IMR-90 (cell line): Measurements from ENCODE around the gene FNTB. TPM values are rescaled to one million over a fixed set of nuclear protein-coding genes. Genes with fewer than 3 reads are reported as not detected.

Source experiments
- ATAC-seq: fragments of 200-7000 bp; cut with Tn5 transposase; 2 replicates; pipeline ENCODE4 v1.9.1; 2020; ENCODE audit warnings: low read depth, mild to moderate bottlenecking, moderate library complexity
- BruUV-seq: library from RNA; stranded (reverse); fragments of 400-500 nt; replicated peaks from 2 replicates; lab custom pipeline; 2021; lab: Mats Ljungman, UMichigan
- CTCF ChIA-PET: fragments of 300-600 bp; formaldehyde crosslinking; extraction: SDS; loops from one replicate; lab custom pipeline; 2021; ENCODE audit warnings: antibody characterized with exemption; lab: Yijun Ruan, JAX
- POLR2A ChIA-PET: fragments of 300-600 bp; sonication (Branson Sonifier 250); formaldehyde crosslinking; loops from one replicate; lab custom pipeline; 2022; ENCODE audit warnings: antibody characterized with exemption; ENCODE audit not compliant: unreplicated experiment; lab: Charles Lee
- DNase-seq: peaks from one replicate; pipeline ENCODE4 v3.0.0; 2013
- H2AFZ ChIP-seq: replicated peaks from 2 replicates; pipeline ENCODE3; 2013; ENCODE audit warnings: low read length, mild to moderate bottlenecking; ENCODE audit not compliant: poor library complexity
- H2AK5ac ChIP-seq: 2 replicates; pipeline ENCODE4 v1.6.1; 2013; ENCODE audit warnings: low read depth, low read length, inconsistent platforms
- H2AK9ac ChIP-seq: replicated peaks from 2 replicates; pipeline ENCODE3; 2013; ENCODE audit warnings: mild to moderate bottlenecking, low read depth, low read length, moderate library complexity; ENCODE audit not compliant: poor library complexity
- H2BK120ac ChIP-seq: 2 replicates; pipeline ENCODE4 v1.6.1; 2013; ENCODE audit warnings: low read depth, low read length, inconsistent platforms
- H2BK15ac ChIP-seq: 3 replicates; pipeline ENCODE4 v1.6.1; 2013; ENCODE audit warnings: low read depth, low read length, inconsistent platforms
- H2BK20ac ChIP-seq: 2 replicates; pipeline ENCODE4 v1.6.1; 2013; ENCODE audit warnings: low read depth, mild to moderate bottlenecking, inconsistent platforms, low read length, moderate library complexity
- H2BK5ac ChIP-seq: 2 replicates; pipeline ENCODE4 v1.6.1; 2013; ENCODE audit warnings: mild to moderate bottlenecking, low read depth, low read length, inconsistent platforms; ENCODE audit not compliant: poor library complexity, severe bottlenecking
- H3K14ac ChIP-seq: replicated peaks from 2 replicates; pipeline ENCODE4 v1.6.1; 2013; ENCODE audit warnings: low read depth, low read length, inconsistent platforms
- H3K18ac ChIP-seq: 2 replicates; pipeline ENCODE4 v1.6.1; 2013; ENCODE audit warnings: low read depth, low read length, control low read depth
- H3K23ac ChIP-seq: 2 replicates; pipeline ENCODE4 v1.6.1; 2013; ENCODE audit warnings: low read depth, low read length, inconsistent platforms
- H3K27ac ChIP-seq: 2 replicates; pipeline ENCODE4 v1.5.1; 2013; ENCODE audit warnings: mild to moderate bottlenecking, control low read depth, low read length; ENCODE audit not compliant: insufficient read depth
- H3K27me3 ChIP-seq: 2 replicates; pipeline ENCODE4 v1.6.1; 2013; ENCODE audit warnings: low read length; ENCODE audit not compliant: control insufficient read depth, insufficient read depth
- H3K36me3 ChIP-seq: 2 replicates; pipeline ENCODE4 v1.6.1; 2013; ENCODE audit warnings: low read length, mixed read lengths; ENCODE audit not compliant: control insufficient read depth, insufficient read depth
- H3K4ac ChIP-seq: 2 replicates; pipeline ENCODE4 v1.6.1; 2013; ENCODE audit warnings: low read depth, low read length, inconsistent platforms
- H3K4me1 ChIP-seq: 2 replicates; pipeline ENCODE4 v1.6.1; 2013; ENCODE audit warnings: low read length, mixed read lengths; ENCODE audit not compliant: control insufficient read depth, insufficient read depth
- H3K4me2 ChIP-seq: 2 replicates; pipeline ENCODE4 v1.6.1; 2013; ENCODE audit warnings: low read depth, mild to moderate bottlenecking, control low read depth, low read length, moderate library complexity
- H3K4me3 ChIP-seq: 2 replicates; pipeline ENCODE4 v1.5.1; 2013; ENCODE audit warnings: low read depth, mild to moderate bottlenecking, control low read depth, low read length, moderate library complexity; ENCODE audit not compliant: insufficient read depth
- H3K56ac ChIP-seq: 2 replicates; pipeline ENCODE4 v1.6.1; 2013; ENCODE audit warnings: low read length, inconsistent platforms; ENCODE audit not compliant: insufficient read depth; ENCODE audit errors: extremely low read depth
- H3K79me1 ChIP-seq, 2 experiments: 2 replicates each; pipeline ENCODE4 v1.6.1; 2013; ENCODE audit warnings: low read length in 2 of 2, inconsistent platforms in 1 of 2, low read depth in 1 of 2
- H3K9ac ChIP-seq: 2 replicates; pipeline ENCODE4 v1.6.1; 2013; ENCODE audit warnings: low read depth, low read length, control low read depth
- H3K9me1 ChIP-seq: 2 replicates; pipeline ENCODE4 v1.6.1; 2013; ENCODE audit warnings: low read length, inconsistent platforms; ENCODE audit not compliant: insufficient read depth
- H3K9me3 ChIP-seq: 2 replicates; pipeline ENCODE4 v1.6.1; 2013; ENCODE audit warnings: low read length; ENCODE audit not compliant: control insufficient read depth, insufficient read depth
- H4K20me1 ChIP-seq: 2 replicates; pipeline ENCODE4 v1.6.1; 2013; ENCODE audit warnings: low read length, inconsistent platforms; ENCODE audit not compliant: insufficient read depth
- H4K5ac ChIP-seq: 2 replicates; pipeline ENCODE4 v1.6.1; 2013; ENCODE audit warnings: mild to moderate bottlenecking, low read depth, low read length, control low read depth
- H4K8ac ChIP-seq, 2 experiments: 2 replicates each; pipeline ENCODE4 v1.6.1; 2013; ENCODE audit warnings: low read depth in 2 of 2, low read length in 2 of 2, control low read depth in 1 of 2, inconsistent platforms in 1 of 2
- H4K91ac ChIP-seq: 2 replicates; pipeline ENCODE4 v1.6.1; 2013; ENCODE audit warnings: low read depth, low read length, inconsistent platforms; ENCODE audit not compliant: insufficient read depth
- BHLHE40 ChIP-seq: fragments of 150-350 bp; IDR thresholded peaks from 2 replicates; pipeline ENCODE4 v1.6.1; 2016; ENCODE audit warnings: mild to moderate bottlenecking, low read depth, low read length
- CEBPB ChIP-seq: IDR thresholded peaks from 2 replicates; pipeline ENCODE4 v1.6.1; 2012; ENCODE audit warnings: low read depth, low read length, improper control_type of control experiment
- CHD1 ChIP-seq: IDR thresholded peaks from 2 replicates; pipeline ENCODE4 v1.6.1; 2012; ENCODE audit warnings: low read depth, low read length, improper control_type of control experiment
- FOS ChIP-seq: fragments of 150-350 bp; IDR thresholded peaks from 2 replicates; pipeline ENCODE4 v1.6.1; 2016; ENCODE audit warnings: low read depth, low read length
- NFE2L2 ChIP-seq: fragments of 150-350 bp; IDR thresholded peaks from 2 replicates; pipeline ENCODE4 v1.6.1; 2016; ENCODE audit warnings: low read depth, mild to moderate bottlenecking, low read length
- POLR2A ChIP-seq: IDR thresholded peaks from 2 replicates; pipeline ENCODE4 v1.6.1; 2012; ENCODE audit warnings: mild to moderate bottlenecking, low read depth, low read length
- RAD21 ChIP-seq: IDR thresholded peaks from 2 replicates; pipeline ENCODE4 v1.6.1; 2012; ENCODE audit warnings: low read length, improper control_type of control experiment
- RCOR1 ChIP-seq: IDR thresholded peaks from 2 replicates; pipeline ENCODE4 v1.6.1; 2012; ENCODE audit warnings: mild to moderate bottlenecking, low read length, improper control_type of control experiment; ENCODE audit not compliant: insufficient replicate concordance
- SMC3 ChIP-seq: fragments of 150-350 bp; IDR thresholded peaks from 2 replicates; pipeline ENCODE4 v1.6.1; 2016; ENCODE audit warnings: low read depth, mild to moderate bottlenecking, antibody characterized with exemption, low read length, moderate library complexity
- whole genome bisulfite sequencing, 2 experiments: methylation state at CpG; one replicate each; pipeline versions ENCODE4 v1.1.5 to v1.1.7; 2013; ENCODE audit warnings: missing lambda C conversion rate in 2 of 2; ENCODE audit not compliant: insufficient read length in 1 of 2; ENCODE audit errors: extremely low coverage in 2 of 2; 5-methylcytosine and 5-hydroxymethylcytosine counted together
- dilution Hi-C: fragments of 300-500 bp; cut with HindIII; formaldehyde crosslinking; loops from one replicate; pipeline ENCODE4 v1.14.3; 2018; ENCODE audit warnings: low sequenced_read_pairs; ENCODE audit not compliant: unreplicated experiment
- in situ Hi-C: fragments of 300-500 bp; cut with MboI; formaldehyde crosslinking; loops from 3 replicates; pipeline ENCODE4 v1.14.3; 2019; ENCODE audit warnings: low sequenced_read_pairs, inconsistent platforms, mixed read lengths
- intact Hi-C: fragments of 100-400 bp; cut with micrococcal nuclease; formaldehyde crosslinking; loops from 2 replicates; pipeline ENCODE4 v1.10.0; 2022
- polyA plus RNA-seq, 3 experiments: library from polyadenylated mRNA; depleted of rRNA; stranded (reverse); fragments of >200 nt; gene quantifications; 2 replicates each; pipeline ENCODE4 v1.2.3, GENCODE V29; 2012; ENCODE audit warnings: low replicate concordance in 1 of 3
- total RNA-seq: library from RNA; depleted of rRNA; stranded (reverse); fragments of >200 nt; gene quantifications from 2 replicates; pipeline ENCODE4 v1.2.3, GENCODE V29; 2012
- TF ChIP-seq, protein P1 (sequence below): fragments of 150-350 bp; IDR thresholded peaks from 2 replicates; pipeline ENCODE4 v1.6.1; 2016; ENCODE audit warnings: low read depth, mild to moderate bottlenecking, low read length, moderate library complexity, borderline replicate concordance

The FNTB gene
- total and polyA plus RNA-seq, 2 of the 4 experiments (the other 2 are of a cell fraction): 9.9 to 18.5 TPM

DNA sequence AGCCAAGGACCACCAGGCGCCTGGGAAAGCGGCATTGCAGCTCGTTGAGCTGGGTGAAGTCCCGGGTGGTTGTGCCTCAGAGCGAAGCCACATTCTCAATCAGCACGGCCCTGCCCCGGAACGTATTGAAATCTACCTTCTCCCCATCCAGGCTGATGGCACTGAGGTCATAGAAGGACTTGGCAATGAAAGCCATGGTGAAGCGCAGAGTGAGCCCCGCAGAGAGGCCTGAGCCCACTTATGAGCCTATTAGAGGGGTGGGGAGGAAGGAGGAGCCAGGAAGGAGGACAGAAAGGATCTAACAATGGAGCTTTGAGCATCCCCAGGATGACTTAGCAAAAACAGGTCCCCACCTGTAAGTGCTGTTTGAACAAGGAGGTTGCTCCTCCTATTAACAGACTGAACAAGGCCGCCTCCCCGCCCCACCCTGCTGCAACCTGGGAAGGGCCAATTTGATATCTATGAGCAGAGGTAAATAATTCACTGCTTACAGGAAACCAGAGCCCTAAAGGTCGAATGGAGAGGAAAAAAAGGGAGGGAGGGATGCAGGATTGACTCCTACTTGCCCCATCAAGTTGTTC, 44.1 kb upstream of the FNTB start, which contains the start of gene GPX2:
Gene GPX2 (minus strand): TSS at position 215 of the 581 bp plus-strand sequence. CDS start 19 bp downstream, at position 196.
- Histone ChIP-seq H3K4ac (no peak within 1 kb of the TSS), H3K23ac (no peak within 1 kb of the TSS), H3K79me1 (peaks cover 0 to 3% of the 10 kb centered on the region in 2 experiments; a peak in 1 of 4 replicates), H2BK20ac (no peak within 1 kb of the TSS), H3K56ac (no peak within 1 kb of the TSS), H2BK15ac (no peak within 1 kb of the TSS), H2BK120ac (no peak within 1 kb of the TSS), H2AK9ac (no peak within 1 kb of the TSS), H3K9ac (no peak within 1 kb of the TSS), H3K27me3 (no peaks in the 10 kb centered on the region), H3K36me3 (peaks cover 18% of the 10 kb centered on the region), H3K14ac (no peak within 1 kb of the TSS), H2AFZ (no peak within 1 kb of the TSS), H3K9me3 (no peaks in the 10 kb centered on the region), H2BK5ac (no peak within 1 kb of the TSS), H3K4me1 (no peaks in the 10 kb centered on the region), H4K91ac (no peak within 1 kb of the TSS), H3K4me3 (no peak within 1 kb of the TSS), H4K8ac (no peak within 1 kb of the TSS), H4K20me1 (no peaks in the 10 kb centered on the region; the same call in 1 of the 2 replicates), H3K9me1 (peaks cover 4% of the 10 kb centered on the region; the same call in 1 of the 2 replicates), H3K18ac (no peak within 1 kb of the TSS), H3K4me2 (no peak within 1 kb of the TSS), H3K27ac (no peak within 1 kb of the TSS), H4K5ac (no peak within 1 kb of the TSS), H2AK5ac (no peak within 1 kb of the TSS)
- intact Hi-C loops: no loop called here
- WGBS, 2 experiments: 97% methylated on average over 4 of the region's 13 CpGs; no CpG with 5 or more reads in 1 of the 2 experiments
- no TSS peak for BruUV-seq
- dilution Hi-C loops: no loop called here
- ChIA-PET POLR2A (no interaction called here), CTCF (no interaction called here)
- no peak for TF ChIP-seq FOS
- TF ChIP-seq NFE2L2: no peak
- no peak for TF ChIP-seq CHD1
- TF ChIP-seq, protein P1, sequence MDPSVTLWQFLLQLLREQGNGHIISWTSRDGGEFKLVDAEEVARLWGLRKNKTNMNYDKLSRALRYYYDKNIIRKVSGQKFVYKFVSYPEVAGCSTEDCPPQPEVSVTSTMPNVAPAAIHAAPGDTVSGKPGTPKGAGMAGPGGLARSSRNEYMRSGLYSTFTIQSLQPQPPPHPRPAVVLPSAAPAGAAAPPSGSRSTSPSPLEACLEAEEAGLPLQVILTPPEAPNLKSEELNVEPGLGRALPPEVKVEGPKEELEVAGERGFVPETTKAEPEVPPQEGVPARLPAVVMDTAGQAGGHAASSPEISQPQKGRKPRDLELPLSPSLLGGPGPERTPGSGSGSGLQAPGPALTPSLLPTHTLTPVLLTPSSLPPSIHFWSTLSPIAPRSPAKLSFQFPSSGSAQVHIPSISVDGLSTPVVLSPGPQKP: no peak
- TF ChIP-seq RCOR1: no peak
- no peak for TF ChIP-seq RAD21
- no peak for TF ChIP-seq BHLHE40
- no peak for TF ChIP-seq POLR2A
- TF ChIP-seq CEBPB: no peak
- no peak for TF ChIP-seq SMC3
- ATAC-seq (no peak), DNase-seq (no peak)
- in situ Hi-C loops: no loop called here
